Measurements from ENCODE around the gene EVPL. TPM values are rescaled to one million over a fixed set of nuclear protein-coding genes. Genes with fewer than 3 reads are reported as not detected.

EVPL gene
- total and polyA plus RNA-seq, 2 experiments from 2014 or later, result 0.47 to 1.3 TPM

DNA sequence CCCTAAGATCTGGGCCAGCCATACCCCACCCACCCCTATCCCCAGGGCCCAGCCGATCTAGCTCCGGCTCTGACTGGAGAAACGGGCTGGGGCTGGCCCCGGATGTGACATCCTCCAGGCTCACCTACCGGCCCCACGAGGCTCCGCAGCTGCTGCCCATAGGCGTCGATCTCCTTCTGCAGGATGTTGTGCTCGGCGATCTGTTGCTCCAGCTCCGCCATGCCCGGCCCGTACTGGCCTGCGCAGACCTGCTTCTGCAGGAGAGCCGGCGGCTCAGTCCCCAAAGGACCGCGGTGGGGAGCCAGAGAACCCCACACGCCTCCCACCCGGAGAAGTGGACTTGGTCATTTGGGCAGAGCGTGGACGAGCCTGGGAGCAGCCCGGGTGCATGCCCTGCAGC, 4.8 kb downstream of the EVPL start:
- no peaks in the 10 kb centered on the region for H3K36me3 ChIP-seq (ENCODE audit: insufficient read depth)
- H3K4me3 Mint-ChIP-seq, result no peak overlapping the region
- no peak overlapping the region for H3K27ac ChIP-seq (ENCODE audit: low read depth)
- H4K20me1 ChIP-seq (replicated peaks; ENCODE audit: insufficient read depth), result no peaks in the 10 kb centered on the region
- DNase-seq (ENCODE audit: low spot score), result peak; percentile 45
- no peak overlapping the region for H3K27ac Mint-ChIP-seq
- no peaks in the 10 kb centered on the region for H3K9me3 Mint-ChIP-seq
- H3K27me3 Mint-ChIP-seq (ENCODE audit: insufficient read depth, low read depth, poor library complexity), result peaks cover 2% of the 10 kb centered on the region
- no peaks in the 10 kb centered on the region for H3K9me2 ChIP-seq (ENCODE audit: insufficient read depth)
- H3F3A ChIP-seq (replicated peaks; ENCODE audit: low read depth), result no peaks in the 10 kb centered on the region
- H3K4me1 Mint-ChIP-seq, result peaks cover 3% of the 10 kb centered on the region; the same call in 1 of the 3 replicates
- H3K36me3 Mint-ChIP-seq (ENCODE audit: low read depth), result no peaks in the 10 kb centered on the region
- no peak overlapping the region for H2AFZ ChIP-seq
- ATAC-seq, result peak; percentile 10
- H3K4me1 ChIP-seq (ENCODE audit: insufficient read depth), result no peaks in the 10 kb centered on the region
- no peaks in the 10 kb centered on the region for H3K79me2 ChIP-seq (replicated peaks; ENCODE audit: insufficient read depth)
- no peak overlapping the region for H3K4me2 ChIP-seq
- no peaks in the 10 kb centered on the region for H3K27me3 ChIP-seq (ENCODE audit: insufficient read depth)
- no peak overlapping the region for H3K4me3 ChIP-seq
- TF ChIP-seq, protein P1, sequence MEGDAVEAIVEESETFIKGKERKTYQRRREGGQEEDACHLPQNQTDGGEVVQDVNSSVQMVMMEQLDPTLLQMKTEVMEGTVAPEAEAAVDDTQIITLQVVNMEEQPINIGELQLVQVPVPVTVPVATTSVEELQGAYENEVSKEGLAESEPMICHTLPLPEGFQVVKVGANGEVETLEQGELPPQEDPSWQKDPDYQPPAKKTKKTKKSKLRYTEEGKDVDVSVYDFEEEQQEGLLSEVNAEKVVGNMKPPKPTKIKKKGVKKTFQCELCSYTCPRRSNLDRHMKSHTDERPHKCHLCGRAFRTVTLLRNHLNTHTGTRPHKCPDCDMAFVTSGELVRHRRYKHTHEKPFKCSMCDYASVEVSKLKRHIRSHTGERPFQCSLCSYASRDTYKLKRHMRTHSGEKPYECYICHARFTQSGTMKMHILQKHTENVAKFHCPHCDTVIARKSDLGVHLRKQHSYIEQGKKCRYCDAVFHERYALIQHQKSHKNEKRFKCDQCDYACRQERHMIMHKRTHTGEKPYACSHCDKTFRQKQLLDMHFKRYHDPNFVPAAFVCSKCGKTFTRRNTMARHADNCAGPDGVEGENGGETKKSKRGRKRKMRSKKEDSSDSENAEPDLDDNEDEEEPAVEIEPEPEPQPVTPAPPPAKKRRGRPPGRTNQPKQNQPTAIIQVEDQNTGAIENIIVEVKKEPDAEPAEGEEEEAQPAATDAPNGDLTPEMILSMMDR (conservative IDR thresholded peaks at IDR 0.05; ENCODE audit: low read depth in 2 of 2), result no peak
- TF ChIP-seq JUNB (IDR thresholded peaks at IDR 0.05; ENCODE audit: unreplicated experiment) (no peak), CREB1 (CRISPR knock-in tag; IDR thresholded peaks at IDR 0.05; ENCODE audit: low read depth) (no peak), EZH2 (IDR thresholded peaks at IDR 0.05; ENCODE audit: low read depth, unreplicated experiment) (no peak), ZNF331 (CRISPR knock-in tag; IDR thresholded peaks at IDR 0.05; ENCODE audit: low read depth) (no peak), POLR2AphosphoS5 (IDR thresholded peaks at IDR 0.05; ENCODE audit: low read depth) (no peak), EZH2phosphoT487 (IDR thresholded peaks at IDR 0.05; ENCODE audit: unreplicated experiment) (no peak), NANOG (IDR thresholded peaks at IDR 0.05; ENCODE audit: borderline replicate concordance) (no peak), STAT1 (IDR thresholded peaks at IDR 0.05; ENCODE audit: unreplicated experiment) (no peak), ZNF114 (CRISPR knock-in tag; IDR thresholded peaks at IDR 0.05) (no peak)
- TF ChIP-seq, protein P2, sequence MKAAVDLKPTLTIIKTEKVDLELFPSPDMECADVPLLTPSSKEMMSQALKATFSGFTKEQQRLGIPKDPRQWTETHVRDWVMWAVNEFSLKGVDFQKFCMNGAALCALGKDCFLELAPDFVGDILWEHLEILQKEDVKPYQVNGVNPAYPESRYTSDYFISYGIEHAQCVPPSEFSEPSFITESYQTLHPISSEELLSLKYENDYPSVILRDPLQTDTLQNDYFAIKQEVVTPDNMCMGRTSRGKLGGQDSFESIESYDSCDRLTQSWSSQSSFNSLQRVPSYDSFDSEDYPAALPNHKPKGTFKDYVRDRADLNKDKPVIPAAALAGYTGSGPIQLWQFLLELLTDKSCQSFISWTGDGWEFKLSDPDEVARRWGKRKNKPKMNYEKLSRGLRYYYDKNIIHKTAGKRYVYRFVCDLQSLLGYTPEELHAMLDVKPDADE (IDR thresholded peaks at IDR 0.05), result no peak
- TF ChIP-seq, protein P3, sequence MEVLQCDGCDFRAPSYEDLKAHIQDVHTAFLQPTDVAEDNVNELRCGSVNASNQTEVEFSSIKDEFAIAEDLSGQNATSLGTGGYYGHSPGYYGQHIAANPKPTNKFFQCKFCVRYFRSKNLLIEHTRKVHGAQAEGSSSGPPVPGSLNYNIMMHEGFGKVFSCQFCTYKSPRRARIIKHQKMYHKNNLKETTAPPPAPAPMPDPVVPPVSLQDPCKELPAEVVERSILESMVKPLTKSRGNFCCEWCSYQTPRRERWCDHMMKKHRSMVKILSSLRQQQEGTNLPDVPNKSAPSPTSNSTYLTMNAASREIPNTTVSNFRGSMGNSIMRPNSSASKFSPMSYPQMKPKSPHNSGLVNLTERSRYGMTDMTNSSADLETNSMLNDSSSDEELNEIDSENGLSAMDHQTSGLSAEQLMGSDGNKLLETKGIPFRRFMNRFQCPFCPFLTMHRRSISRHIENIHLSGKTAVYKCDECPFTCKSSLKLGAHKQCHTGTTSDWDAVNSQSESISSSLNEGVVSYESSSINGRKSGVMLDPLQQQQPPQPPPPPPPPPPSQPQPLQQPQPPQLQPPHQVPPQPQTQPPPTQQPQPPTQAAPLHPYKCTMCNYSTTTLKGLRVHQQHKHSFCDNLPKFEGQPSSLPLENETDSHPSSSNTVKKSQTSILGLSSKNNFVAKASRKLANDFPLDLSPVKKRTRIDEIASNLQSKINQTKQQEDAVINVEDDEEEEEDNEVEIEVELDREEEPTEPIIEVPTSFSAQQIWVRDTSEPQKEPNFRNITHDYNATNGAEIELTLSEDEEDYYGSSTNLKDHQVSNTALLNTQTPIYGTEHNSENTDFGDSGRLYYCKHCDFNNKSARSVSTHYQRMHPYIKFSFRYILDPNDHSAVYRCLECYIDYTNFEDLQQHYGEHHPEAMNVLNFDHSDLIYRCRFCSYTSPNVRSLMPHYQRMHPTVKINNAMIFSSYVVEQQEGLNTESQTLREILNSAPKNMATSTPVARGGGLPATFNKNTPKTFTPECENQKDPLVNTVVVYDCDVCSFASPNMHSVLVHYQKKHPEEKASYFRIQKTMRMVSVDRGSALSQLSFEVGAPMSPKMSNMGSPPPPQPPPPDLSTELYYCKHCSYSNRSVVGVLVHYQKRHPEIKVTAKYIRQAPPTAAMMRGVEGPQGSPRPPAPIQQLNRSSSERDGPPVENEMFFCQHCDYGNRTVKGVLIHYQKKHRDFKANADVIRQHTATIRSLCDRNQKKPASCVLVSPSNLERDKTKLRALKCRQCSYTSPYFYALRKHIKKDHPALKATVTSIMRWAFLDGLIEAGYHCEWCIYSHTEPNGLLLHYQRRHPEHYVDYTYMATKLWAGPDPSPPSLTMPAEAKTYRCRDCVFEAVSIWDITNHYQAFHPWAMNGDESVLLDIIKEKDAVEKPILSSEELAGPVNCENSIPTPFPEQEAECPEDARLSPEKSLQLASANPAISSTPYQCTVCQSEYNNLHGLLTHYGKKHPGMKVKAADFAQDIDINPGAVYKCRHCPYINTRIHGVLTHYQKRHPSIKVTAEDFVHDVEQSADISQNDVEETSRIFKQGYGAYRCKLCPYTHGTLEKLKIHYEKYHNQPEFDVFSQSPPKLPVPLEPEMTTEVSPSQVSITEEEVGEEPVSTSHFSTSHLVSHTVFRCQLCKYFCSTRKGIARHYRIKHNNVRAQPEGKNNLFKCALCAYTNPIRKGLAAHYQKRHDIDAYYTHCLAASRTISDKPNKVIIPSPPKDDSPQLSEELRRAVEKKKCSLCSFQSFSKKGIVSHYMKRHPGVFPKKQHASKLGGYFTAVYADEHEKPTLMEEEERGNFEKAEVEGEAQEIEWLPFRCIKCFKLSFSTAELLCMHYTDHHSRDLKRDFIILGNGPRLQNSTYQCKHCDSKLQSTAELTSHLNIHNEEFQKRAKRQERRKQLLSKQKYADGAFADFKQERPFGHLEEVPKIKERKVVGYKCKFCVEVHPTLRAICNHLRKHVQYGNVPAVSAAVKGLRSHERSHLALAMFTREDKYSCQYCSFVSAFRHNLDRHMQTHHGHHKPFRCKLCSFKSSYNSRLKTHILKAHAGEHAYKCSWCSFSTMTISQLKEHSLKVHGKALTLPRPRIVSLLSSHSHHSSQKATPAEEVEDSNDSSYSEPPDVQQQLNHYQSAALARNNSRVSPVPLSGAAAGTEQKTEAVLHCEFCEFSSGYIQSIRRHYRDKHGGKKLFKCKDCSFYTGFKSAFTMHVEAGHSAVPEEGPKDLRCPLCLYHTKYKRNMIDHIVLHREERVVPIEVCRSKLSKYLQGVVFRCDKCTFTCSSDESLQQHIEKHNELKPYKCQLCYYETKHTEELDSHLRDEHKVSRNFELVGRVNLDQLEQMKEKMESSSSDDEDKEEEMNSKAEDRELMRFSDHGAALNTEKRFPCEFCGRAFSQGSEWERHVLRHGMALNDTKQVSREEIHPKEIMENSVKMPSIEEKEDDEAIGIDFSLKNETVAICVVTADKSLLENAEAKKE (CRISPR knock-in tag; IDR thresholded peaks at IDR 0.05), result no peak
- TF ChIP-seq, protein P4, sequence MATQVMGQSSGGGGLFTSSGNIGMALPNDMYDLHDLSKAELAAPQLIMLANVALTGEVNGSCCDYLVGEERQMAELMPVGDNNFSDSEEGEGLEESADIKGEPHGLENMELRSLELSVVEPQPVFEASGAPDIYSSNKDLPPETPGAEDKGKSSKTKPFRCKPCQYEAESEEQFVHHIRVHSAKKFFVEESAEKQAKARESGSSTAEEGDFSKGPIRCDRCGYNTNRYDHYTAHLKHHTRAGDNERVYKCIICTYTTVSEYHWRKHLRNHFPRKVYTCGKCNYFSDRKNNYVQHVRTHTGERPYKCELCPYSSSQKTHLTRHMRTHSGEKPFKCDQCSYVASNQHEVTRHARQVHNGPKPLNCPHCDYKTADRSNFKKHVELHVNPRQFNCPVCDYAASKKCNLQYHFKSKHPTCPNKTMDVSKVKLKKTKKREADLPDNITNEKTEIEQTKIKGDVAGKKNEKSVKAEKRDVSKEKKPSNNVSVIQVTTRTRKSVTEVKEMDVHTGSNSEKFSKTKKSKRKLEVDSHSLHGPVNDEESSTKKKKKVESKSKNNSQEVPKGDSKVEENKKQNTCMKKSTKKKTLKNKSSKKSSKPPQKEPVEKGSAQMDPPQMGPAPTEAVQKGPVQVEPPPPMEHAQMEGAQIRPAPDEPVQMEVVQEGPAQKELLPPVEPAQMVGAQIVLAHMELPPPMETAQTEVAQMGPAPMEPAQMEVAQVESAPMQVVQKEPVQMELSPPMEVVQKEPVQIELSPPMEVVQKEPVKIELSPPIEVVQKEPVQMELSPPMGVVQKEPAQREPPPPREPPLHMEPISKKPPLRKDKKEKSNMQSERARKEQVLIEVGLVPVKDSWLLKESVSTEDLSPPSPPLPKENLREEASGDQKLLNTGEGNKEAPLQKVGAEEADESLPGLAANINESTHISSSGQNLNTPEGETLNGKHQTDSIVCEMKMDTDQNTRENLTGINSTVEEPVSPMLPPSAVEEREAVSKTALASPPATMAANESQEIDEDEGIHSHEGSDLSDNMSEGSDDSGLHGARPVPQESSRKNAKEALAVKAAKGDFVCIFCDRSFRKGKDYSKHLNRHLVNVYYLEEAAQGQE (IDR thresholded peaks at IDR 0.05; ENCODE audit: unreplicated experiment), result no peak

Data from GM23338 (cell line).